Prostate gland (tissue), 2 donors: ENCODE measurements around the gene LRCH2.

Source experiments
- POLR2A ChIP-seq: fragments of 450-650 bp; IDR thresholded peaks from one replicate; pipeline ENCODE4 v1.6.1; 2016; ENCODE audit warnings: antibody characterized with exemption, mild to moderate bottlenecking
- POLR2AphosphoS5 ChIP-seq: sonication (generic); formaldehyde crosslinking; IDR thresholded peaks from one replicate; pipeline ENCODE4 v1.6.1; 2017; ENCODE audit warnings: antibody characterized with exemption
- TF ChIP-seq, protein P1 (sequence below), 4 experiments: fragments of 200-600 bp in 2 of 4; fragments of 450-650 bp in 2 of 4; sonication (generic) in 2 of 4; IDR thresholded peaks; 1 replicate in 3 of 4; 2 replicates in 1 of 4; pipeline ENCODE4 v1.5.1; 2016 to 2019; ENCODE audit warnings: antibody characterized with exemption in 4 of 4, mild to moderate bottlenecking in 2 of 4, moderate library complexity in 2 of 4

DNA sequence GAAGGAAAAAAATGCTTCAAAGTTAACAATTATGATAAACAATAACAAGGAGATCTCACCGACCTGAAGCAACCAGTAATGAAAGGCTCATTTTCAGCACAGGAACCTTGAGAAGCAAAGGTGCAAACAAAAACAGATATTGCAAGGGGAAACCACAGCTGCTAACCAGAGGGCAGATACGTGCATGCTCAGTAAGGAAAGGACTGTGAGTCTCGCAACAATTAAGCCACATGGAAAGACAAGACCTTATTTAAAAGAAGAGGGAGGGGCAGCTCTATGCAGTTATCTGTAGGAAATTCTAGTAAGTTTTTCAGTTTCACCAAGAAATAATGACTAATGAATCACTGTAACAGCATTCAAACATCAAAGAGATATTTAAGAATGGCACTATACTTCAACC is 19.3 kb downstream of the LRCH2 start:
- TF ChIP-seq, protein P1, sequence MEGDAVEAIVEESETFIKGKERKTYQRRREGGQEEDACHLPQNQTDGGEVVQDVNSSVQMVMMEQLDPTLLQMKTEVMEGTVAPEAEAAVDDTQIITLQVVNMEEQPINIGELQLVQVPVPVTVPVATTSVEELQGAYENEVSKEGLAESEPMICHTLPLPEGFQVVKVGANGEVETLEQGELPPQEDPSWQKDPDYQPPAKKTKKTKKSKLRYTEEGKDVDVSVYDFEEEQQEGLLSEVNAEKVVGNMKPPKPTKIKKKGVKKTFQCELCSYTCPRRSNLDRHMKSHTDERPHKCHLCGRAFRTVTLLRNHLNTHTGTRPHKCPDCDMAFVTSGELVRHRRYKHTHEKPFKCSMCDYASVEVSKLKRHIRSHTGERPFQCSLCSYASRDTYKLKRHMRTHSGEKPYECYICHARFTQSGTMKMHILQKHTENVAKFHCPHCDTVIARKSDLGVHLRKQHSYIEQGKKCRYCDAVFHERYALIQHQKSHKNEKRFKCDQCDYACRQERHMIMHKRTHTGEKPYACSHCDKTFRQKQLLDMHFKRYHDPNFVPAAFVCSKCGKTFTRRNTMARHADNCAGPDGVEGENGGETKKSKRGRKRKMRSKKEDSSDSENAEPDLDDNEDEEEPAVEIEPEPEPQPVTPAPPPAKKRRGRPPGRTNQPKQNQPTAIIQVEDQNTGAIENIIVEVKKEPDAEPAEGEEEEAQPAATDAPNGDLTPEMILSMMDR (IDR thresholded peaks at IDR 0.05): no peak
- TF ChIP-seq POLR2A (no peak), POLR2AphosphoS5 (no peak)
